ENCODE measurements around the gene EMID1. TPM values are rescaled to one million over a fixed set of nuclear protein-coding genes. Genes with fewer than 3 reads are reported as not detected.

Gene EMID1
- total RNA-seq, 2 experiments from 2014 or later = not detected

GRCh38 chr22:29272624-29273023, 66.9 kb downstream of the EMID1 start:
- no peak for DNase-seq
- H3K36me3 Mint-ChIP-seq = peaks cover 81% of the 10 kb centered on the region
- CTCF ChIA-PET = no interaction called here
- POLR2A ChIA-PET = interaction anchor here (1.8 kb wide), 1 partner anchor 15 kb away, joined by 6 read pairs; no protein-coding TSS in a partner anchor
- no peak overlapping the region for H3K27ac Mint-ChIP-seq
- intact Hi-C loops (cut with micrococcal nuclease) = no loop called here
- no peak overlapping the region for H3K4me3 Mint-ChIP-seq
- H3K9me3 Mint-ChIP-seq = no peaks in the 10 kb centered on the region
- peaks cover 75% of the 10 kb centered on the region for H3K4me1 Mint-ChIP-seq (ENCODE audit: low read depth)
- H3K27me3 Mint-ChIP-seq = no peaks in the 10 kb centered on the region

- intact Hi-C loops (cut with micrococcal nuclease) = no loop called here
- Mint-ChIP-seq H3K4me3 (no peak overlapping the region), H3K36me3 (peaks cover 82% of the 10 kb centered on the region), H3K27ac (no peak overlapping the region), H3K4me1 (ENCODE audit: low read depth) (peaks cover 76% of the 10 kb centered on the region), H3K9me3 (no peaks in the 10 kb centered on the region), H3K27me3 (no peaks in the 10 kb centered on the region)
- DNase-seq = no peak
- CTCF ChIA-PET = interaction anchor here (0.5 kb wide), 1 partner anchor 82 kb away, joined by 3 read pairs; no protein-coding TSS in a partner anchor
- POLR2A ChIA-PET = no interaction called here
Measured at GRCh38 chr22:29275167-29275566, 69.5 kb downstream of the EMID1 start.

GRCh38 chr22:29275819-29276565, 70.3 kb downstream of the EMID1 start:
- H3K9me3 Mint-ChIP-seq = no peaks in the 10 kb centered on the region
- peak overlapping the region; percentile 42 for H3K27ac Mint-ChIP-seq
- no peak overlapping the region for H3K4me3 Mint-ChIP-seq
- no peak for DNase-seq
- H3K36me3 Mint-ChIP-seq = peaks cover 81% of the 10 kb centered on the region
- no peaks in the 10 kb centered on the region for H3K27me3 Mint-ChIP-seq
- peaks cover 70% of the 10 kb centered on the region for H3K4me1 Mint-ChIP-seq (ENCODE audit: low read depth)
- intact Hi-C loops (cut with micrococcal nuclease) = no loop called here
- POLR2A ChIA-PET = no interaction called here
- CTCF ChIA-PET = interaction anchor here (0.5 kb wide), 1 partner anchor 249 kb away, joined by 3 read pairs; no protein-coding TSS in a partner anchor

GRCh38 chr22:29277927-29278326, 72.2 kb downstream of the EMID1 start:
- no peak for DNase-seq
- Mint-ChIP-seq H3K27me3 (no peaks in the 10 kb centered on the region), H3K4me1 (ENCODE audit: low read depth) (peaks cover 51% of the 10 kb centered on the region), H3K9me3 (no peaks in the 10 kb centered on the region), H3K4me3 (no peak overlapping the region), H3K36me3 (peaks cover 78% of the 10 kb centered on the region), H3K27ac (no peak overlapping the region)
- intact Hi-C loops (cut with micrococcal nuclease) = no loop called here
- ChIA-PET POLR2A (no interaction called here), CTCF (no interaction called here)

- ChIA-PET POLR2A (no interaction called here), CTCF (no interaction called here)
- DNase-seq = no peak
- peaks cover 16% of the 10 kb centered on the region for H3K4me1 Mint-ChIP-seq (ENCODE audit: low read depth)
- H3K36me3 Mint-ChIP-seq = peaks cover 69% of the 10 kb centered on the region
- intact Hi-C loops (cut with micrococcal nuclease) = no loop called here
- no peaks in the 10 kb centered on the region for H3K9me3 Mint-ChIP-seq
- no peaks in the 10 kb centered on the region for H3K27me3 Mint-ChIP-seq
- H3K4me3 Mint-ChIP-seq = no peak overlapping the region
- H3K27ac Mint-ChIP-seq = no peak overlapping the region
Measured at GRCh38 chr22:29284196-29284595, 78.5 kb downstream of the EMID1 start.

- no peak for DNase-seq
- no peaks in the 10 kb centered on the region for H3K9me3 Mint-ChIP-seq
- POLR2A ChIA-PET = interaction anchor here (1.7 to 1.8 kb wide), 2 partner anchors 12 to 19 kb away, joined by 4 to 5 read pairs; no protein-coding TSS in a partner anchor
- peaks cover 61% of the 10 kb centered on the region for H3K36me3 Mint-ChIP-seq
- CTCF ChIA-PET = interaction anchor here (1.1 kb wide), 1 partner anchor 17 kb away, joined by 4 read pairs; the partner anchor contains the start of gene GAS2L1
- no peak overlapping the region for H3K4me3 Mint-ChIP-seq
- peaks cover 13% of the 10 kb centered on the region for H3K4me1 Mint-ChIP-seq (ENCODE audit: low read depth)
- intact Hi-C loops (cut with micrococcal nuclease) = no loop called here
- no peaks in the 10 kb centered on the region for H3K27me3 Mint-ChIP-seq
- peak overlapping the region; percentile 24 for H3K27ac Mint-ChIP-seq
Measured at GRCh38 chr22:29288837-29289236, 83.1 kb downstream of the EMID1 start.

GRCh38 chr22:29290061-29290460, 84.4 kb downstream of the EMID1 start:
- H3K4me3 Mint-ChIP-seq = no peak overlapping the region
- H3K36me3 Mint-ChIP-seq = peaks cover 62% of the 10 kb centered on the region
- ChIA-PET CTCF (no interaction called here), POLR2A (no interaction called here)
- intact Hi-C loops (cut with micrococcal nuclease) = no loop called here
- H3K27ac Mint-ChIP-seq = no peak overlapping the region
- no peaks in the 10 kb centered on the region for H3K27me3 Mint-ChIP-seq
- DNase-seq = no peak
- no peaks in the 10 kb centered on the region for H3K9me3 Mint-ChIP-seq
- H3K4me1 Mint-ChIP-seq (ENCODE audit: low read depth) = peaks cover 13% of the 10 kb centered on the region

GRCh38 chr22:29291215-29291614, 85.5 kb downstream of the EMID1 start:
- Mint-ChIP-seq H3K4me3 (no peak overlapping the region), H3K27ac (no peak overlapping the region), H3K27me3 (no peaks in the 10 kb centered on the region), H3K4me1 (ENCODE audit: low read depth) (peaks cover 13% of the 10 kb centered on the region), H3K36me3 (peaks cover 65% of the 10 kb centered on the region), H3K9me3 (no peaks in the 10 kb centered on the region)
- POLR2A ChIA-PET = no interaction called here
- DNase-seq = no peak
- intact Hi-C loops (cut with micrococcal nuclease) = no loop called here
- CTCF ChIA-PET = no interaction called here

GRCh38 chr22:29292379-29292778, 86.7 kb downstream of the EMID1 start:
- H3K9me3 Mint-ChIP-seq = no peaks in the 10 kb centered on the region
- CTCF ChIA-PET = no interaction called here
- H3K4me1 Mint-ChIP-seq (ENCODE audit: low read depth) = peaks cover 8% of the 10 kb centered on the region
- no peaks in the 10 kb centered on the region for H3K27me3 Mint-ChIP-seq
- intact Hi-C loops (cut with micrococcal nuclease) = no loop called here
- no peak for DNase-seq
- H3K4me3 Mint-ChIP-seq = no peak overlapping the region
- POLR2A ChIA-PET = no interaction called here
- H3K36me3 Mint-ChIP-seq = peaks cover 64% of the 10 kb centered on the region
- no peak overlapping the region for H3K27ac Mint-ChIP-seq

- POLR2A ChIA-PET = no interaction called here
- Mint-ChIP-seq H3K36me3 (peaks cover 50% of the 10 kb centered on the region), H3K4me3 (no peak overlapping the region), H3K27me3 (no peaks in the 10 kb centered on the region), H3K27ac (no peak overlapping the region), H3K4me1 (ENCODE audit: low read depth) (no peaks in the 10 kb centered on the region), H3K9me3 (no peaks in the 10 kb centered on the region)
- no peak for DNase-seq
- CTCF ChIA-PET = no interaction called here
- intact Hi-C loops (cut with micrococcal nuclease) = no loop called here
Measured at GRCh38 chr22:29298641-29299040, 92.9 kb downstream of the EMID1 start.

- no peaks in the 10 kb centered on the region for H3K9me3 Mint-ChIP-seq
- CTCF ChIA-PET = no interaction called here
- intact Hi-C loops (cut with micrococcal nuclease) = no loop called here
- no peak overlapping the region for H3K4me3 Mint-ChIP-seq
- H3K4me1 Mint-ChIP-seq (ENCODE audit: low read depth) = no peaks in the 10 kb centered on the region
- POLR2A ChIA-PET = no interaction called here
- peaks cover 48% of the 10 kb centered on the region for H3K36me3 Mint-ChIP-seq
- peaks cover 1% of the 10 kb centered on the region for H3K27me3 Mint-ChIP-seq
- DNase-seq = no peak
- peak overlapping the region; percentile 34 for H3K27ac Mint-ChIP-seq
Measured at GRCh38 chr22:29299136-29299900, 93.6 kb downstream of the EMID1 start.

- Mint-ChIP-seq H3K9me3 (no peaks in the 10 kb centered on the region), H3K27ac (no peak overlapping the region), H3K27me3 (peaks cover 7% of the 10 kb centered on the region), H3K4me3 (no peak overlapping the region), H3K4me1 (ENCODE audit: low read depth) (no peaks in the 10 kb centered on the region), H3K36me3 (peaks cover 44% of the 10 kb centered on the region)
- CTCF ChIA-PET = no interaction called here
- no peak for DNase-seq
- intact Hi-C loops (cut with micrococcal nuclease) = no loop called here
- POLR2A ChIA-PET = no interaction called here
Measured at GRCh38 chr22:29300467-29300806, 94.7 kb downstream of the EMID1 start.
